Spleen (tissue), 7 donors: ENCODE measurements around the gene PRPF8.
"Not testable (repeated sequence)": the region's sequence is repeated elsewhere in the genome, so short reads cannot be mapped to it uniquely, and the experiment has no call there.

Source experiments
- CTCF ChIP-seq, 11 experiments: fragments of 200-600 bp in 7 of 11; fragments of 450-650 bp in 4 of 11; sonication (generic) in 4 of 11; IDR thresholded peaks in 8 of 11; conservative IDR thresholded peaks in 3 of 11; 1 replicate in 7 of 11; 2 replicates in 4 of 11; pipeline versions ENCODE4 v1.4.0 to v1.8.0; 2016 to 2021; ENCODE audit warnings: antibody characterized with exemption in 11 of 11, inconsistent platforms in 4 of 11, mild to moderate bottlenecking in 1 of 11
- POLR2A ChIP-seq, 3 donors: fragments of 450-650 bp; IDR thresholded peaks; one replicate each; pipeline ENCODE4 v1.5.1; 2017; ENCODE audit warnings: antibody characterized with exemption in 3 of 3, mild to moderate bottlenecking in 1 of 3
- donor health status: DM: no; HTN: no; CAD: no; lungs with moderate emphysema.
- donor health status: DM: no; HTN: no; CAD: no.
- donor health status: DM: no; HTN: no; CAD: no.

DNA sequence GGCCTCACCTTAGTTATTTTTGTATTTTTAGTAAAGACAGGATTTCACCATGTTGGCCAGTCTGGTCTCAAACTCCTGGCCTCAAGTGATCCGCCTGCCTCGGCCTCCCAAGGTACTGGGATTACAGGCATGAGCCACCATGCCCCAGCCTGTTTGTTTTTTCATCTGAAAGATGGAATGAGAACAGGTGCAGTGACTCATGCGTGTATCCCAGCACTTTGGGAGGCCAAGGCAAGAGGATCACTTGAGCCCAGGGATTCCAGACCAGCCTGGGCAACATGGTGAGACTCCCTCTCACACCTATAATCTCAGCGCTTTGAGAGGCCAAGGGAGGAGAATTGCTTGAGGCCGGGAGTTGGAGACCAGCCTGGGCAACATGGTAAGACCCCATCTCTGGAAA lies 15.2 kb upstream of the PRPF8 start:
- not testable (repeated sequence) for TF ChIP-seq POLR2A (IDR thresholded peaks at IDR 0.05); CTCF (IDR thresholded peaks at IDR 0.05 in 8 of 11, conservative IDR thresholded peaks at IDR 0.05 in 3 of 11)
